HG03135 (cell line): ENCODE results near the gene EXOC3L1.
A peak's percentile ranks its signal among the peaks of the same experiment; 100 is the strongest.

Experiments
- ATAC-seq: cut with Tn5 transposase; IDR thresholded peaks from one replicate; pipeline ENCODE4 v1.9.1; 2021; ENCODE audit warnings: mild to moderate bottlenecking, moderate library complexity; ENCODE audit not compliant: unreplicated experiment

Gene EXOC3L1

GRCh38 chr16:67199011-67199807 lies 9.3 kb upstream of the EXOC3L1 start, which contains the start of gene ELMO3:
TSS of gene ELMO3 (plus strand) at chr16:67199131. CDS start at chr16:67199327, 196 bp downstream.
- no peak for ATAC-seq

- no peak for ATAC-seq
These were observed 8.3 kb upstream of the EXOC3L1 start for GRCh38 chr16:67198238-67198734.

GRCh38 chr16:67197704-67198103 lies 7.8 kb upstream of the EXOC3L1 start:
- ATAC-seq, result no peak

GRCh38 chr16:67196881-67197280 lies 6.9 kb upstream of the EXOC3L1 start:
- ATAC-seq, result no peak

GRCh38 chr16:67195676-67196075 lies 5.7 kb upstream of the EXOC3L1 start:
- ATAC-seq, result no peak

GRCh38 chr16:67194260-67194659 lies 4.3 kb upstream of the EXOC3L1 start:
- no peak for ATAC-seq

- ATAC-seq, result no peak
These were observed 3.6 kb upstream of the EXOC3L1 start for GRCh38 chr16:67193536-67193935.

- ATAC-seq, result peak; percentile 2
These were observed 2.9 kb upstream of the EXOC3L1 start for GRCh38 chr16:67192781-67193361.

- ATAC-seq, result peak; percentile 87
These were observed 2.2 kb upstream of the EXOC3L1 start, which contains the start of gene E2F4 for GRCh38 chr16:67191995-67192681. TSS of gene E2F4 (plus strand) at chr16:67192155. CDS start at chr16:67192228, 73 bp downstream.

GRCh38 chr16:67191411-67191994 lies 1.6 kb upstream of the EXOC3L1 start:
- no peak for ATAC-seq

GRCh38 chr16:67190448-67191399 lies 788 bp upstream of the EXOC3L1 start:
- no peak for ATAC-seq

GRCh38 chr16:67188798-67189197 lies 1.1 kb downstream of the EXOC3L1 start:
- no peak for ATAC-seq

- no peak for ATAC-seq
These were observed 1.6 kb downstream of the EXOC3L1 start for GRCh38 chr16:67188323-67188722.

- ATAC-seq, result no peak
These were observed 2.6 kb downstream of the EXOC3L1 start for GRCh38 chr16:67187175-67187890.

GRCh38 chr16:67186550-67186950 lies 3.4 kb downstream of the EXOC3L1 start:
- ATAC-seq, result no peak

GRCh38 chr16:67185651-67186134 lies 4.2 kb downstream of the EXOC3L1 start:
- no peak for ATAC-seq

GRCh38 chr16:67184995-67185650 lies 4.8 kb downstream of the EXOC3L1 start:
- ATAC-seq, result no peak

GRCh38 chr16:67184453-67184994 lies 5.4 kb downstream of the EXOC3L1 start:
- ATAC-seq, result peak; percentile 8
